ENCODE data around the gene EDIL3.
"Not testable (repeated sequence)": the region's sequence is repeated elsewhere in the genome, so short reads cannot be mapped to it uniquely, and the experiment has no call there.

DNA sequence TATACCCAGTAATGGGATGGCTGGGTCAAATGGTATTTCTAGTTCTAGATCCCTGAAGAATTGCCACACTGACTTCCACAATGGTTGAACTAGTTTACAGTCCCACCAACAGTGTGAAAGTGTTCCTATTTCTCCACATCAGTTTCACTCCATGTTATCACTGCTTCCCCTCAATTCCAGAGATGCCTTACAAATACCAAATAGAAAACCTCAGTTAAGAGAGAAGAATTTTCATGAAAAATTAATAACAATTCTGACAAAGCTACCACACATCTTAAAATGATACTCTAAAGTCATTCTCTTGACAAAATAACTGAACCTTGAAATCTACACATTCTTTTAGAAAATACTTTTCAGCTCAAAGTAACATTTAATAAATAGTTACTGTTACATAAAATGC, 74.8 kb downstream of the EDIL3 start:
- TF ChIP-seq, protein P1, sequence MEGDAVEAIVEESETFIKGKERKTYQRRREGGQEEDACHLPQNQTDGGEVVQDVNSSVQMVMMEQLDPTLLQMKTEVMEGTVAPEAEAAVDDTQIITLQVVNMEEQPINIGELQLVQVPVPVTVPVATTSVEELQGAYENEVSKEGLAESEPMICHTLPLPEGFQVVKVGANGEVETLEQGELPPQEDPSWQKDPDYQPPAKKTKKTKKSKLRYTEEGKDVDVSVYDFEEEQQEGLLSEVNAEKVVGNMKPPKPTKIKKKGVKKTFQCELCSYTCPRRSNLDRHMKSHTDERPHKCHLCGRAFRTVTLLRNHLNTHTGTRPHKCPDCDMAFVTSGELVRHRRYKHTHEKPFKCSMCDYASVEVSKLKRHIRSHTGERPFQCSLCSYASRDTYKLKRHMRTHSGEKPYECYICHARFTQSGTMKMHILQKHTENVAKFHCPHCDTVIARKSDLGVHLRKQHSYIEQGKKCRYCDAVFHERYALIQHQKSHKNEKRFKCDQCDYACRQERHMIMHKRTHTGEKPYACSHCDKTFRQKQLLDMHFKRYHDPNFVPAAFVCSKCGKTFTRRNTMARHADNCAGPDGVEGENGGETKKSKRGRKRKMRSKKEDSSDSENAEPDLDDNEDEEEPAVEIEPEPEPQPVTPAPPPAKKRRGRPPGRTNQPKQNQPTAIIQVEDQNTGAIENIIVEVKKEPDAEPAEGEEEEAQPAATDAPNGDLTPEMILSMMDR (IDR thresholded peaks at IDR 0.05), result not testable (repeated sequence)
- TF ChIP-seq EZH2 (IDR thresholded peaks at IDR 0.05; ENCODE audit: borderline replicate concordance, insufficient read depth, low read depth, low read length, poor library complexity, severe bottlenecking), result not testable (repeated sequence)

Measured in B cell (primary cell).